HEK293 (cell line): ENCODE measurements around the gene NHS.

ENCODE experiments used
- FEZF1 ChIP-seq: fragments of 450-650 bp; formaldehyde crosslinking; IDR thresholded peaks from 2 replicates; pipeline ENCODE4 v1.5.1; 2016; ENCODE audit warnings: missing biosample characterization, missing genetic modification characterization
- HOXA7 ChIP-seq: sonication (generic); formaldehyde crosslinking; IDR thresholded peaks from 2 replicates; pipeline ENCODE4 v1.8.1; 2022; ENCODE audit warnings: missing genetic modification reagents, borderline replicate concordance
- KLF16 ChIP-seq: fragments of 450-650 bp; formaldehyde crosslinking; IDR thresholded peaks from 2 replicates; pipeline ENCODE4 v1.5.1; 2017; ENCODE audit warnings: missing biosample characterization, missing genetic modification characterization
- SP7 ChIP-seq: fragments of 450-650 bp; formaldehyde crosslinking; IDR thresholded peaks from 2 replicates; pipeline ENCODE4 v1.5.1; 2016; ENCODE audit warnings: missing biosample characterization, missing genetic modification characterization
- TCF7L2 ChIP-seq: IDR thresholded peaks from 2 replicates; pipeline ENCODE4 v1.6.1; 2011; ENCODE audit warnings: low read depth, mild to moderate bottlenecking, inconsistent platforms, low read length, moderate library complexity, borderline replicate concordance
- TRIM28 ChIP-seq: IDR thresholded peaks from 2 replicates; pipeline ENCODE4 v1.6.1; 2011; ENCODE audit warnings: low read length, control low read depth, borderline replicate concordance
- ZBTB17 ChIP-seq: fragments of 450-650 bp; formaldehyde crosslinking; IDR thresholded peaks from 2 replicates; pipeline ENCODE4 v1.5.1; 2016; ENCODE audit warnings: missing biosample characterization, missing genetic modification characterization
- ZBTB8A ChIP-seq: fragments of 450-650 bp; formaldehyde crosslinking; IDR thresholded peaks from 2 replicates; pipeline ENCODE4 v1.5.1; 2016; ENCODE audit warnings: missing biosample characterization, missing genetic modification characterization
- ZNF354C ChIP-seq: fragments of 450-650 bp; formaldehyde crosslinking; IDR thresholded peaks from 2 replicates; pipeline ENCODE4 v1.5.1; 2016; ENCODE audit warnings: missing biosample characterization, missing genetic modification characterization, low read depth, borderline replicate concordance
- ZNF510 ChIP-seq: fragments of 450-650 bp; formaldehyde crosslinking; IDR thresholded peaks from 2 replicates; pipeline ENCODE4 v1.5.1; 2018; ENCODE audit warnings: mild to moderate bottlenecking, missing genetic modification characterization, missing biosample characterization; ENCODE audit not compliant: insufficient replicate concordance
- ZNF660 ChIP-seq: fragments of 450-650 bp; IDR thresholded peaks from 2 replicates; pipeline ENCODE4 v1.5.1; 2018; ENCODE audit warnings: missing biosample characterization, mild to moderate bottlenecking, missing genetic modification characterization
- TF ChIP-seq, protein P1 (sequence below): fragments of 450-650 bp; formaldehyde crosslinking; IDR thresholded peaks from 2 replicates; pipeline ENCODE4 v1.5.1; 2016; ENCODE audit warnings: missing biosample characterization, missing genetic modification characterization
- TF ChIP-seq, protein P2 (sequence below): fragments of 450-650 bp; formaldehyde crosslinking; IDR thresholded peaks from 2 replicates; pipeline ENCODE4 v1.5.1; 2016; ENCODE audit warnings: missing biosample characterization, missing genetic modification characterization
- TF ChIP-seq, protein P3 (sequence below): fragments of 450-650 bp; formaldehyde crosslinking; IDR thresholded peaks from 2 replicates; pipeline ENCODE4 v1.5.1; 2016; ENCODE audit warnings: missing biosample characterization, missing genetic modification characterization, borderline replicate concordance
- TF ChIP-seq, protein P4 (sequence below): fragments of 450-650 bp; formaldehyde crosslinking; IDR thresholded peaks from 2 replicates; pipeline ENCODE4 v1.5.1; 2016; ENCODE audit warnings: missing biosample characterization, missing genetic modification characterization
- TF ChIP-seq, protein P5 (sequence below): fragments of 450-650 bp; formaldehyde crosslinking; optimal IDR thresholded peaks from 2 replicates; pipeline ENCODE3; 2016; ENCODE audit warnings: missing biosample characterization, mild to moderate bottlenecking, missing genetic modification characterization
- TF ChIP-seq, protein P6 (sequence below): fragments of 450-650 bp; formaldehyde crosslinking; IDR thresholded peaks from 2 replicates; pipeline ENCODE4; 2016; ENCODE audit warnings: missing biosample characterization, missing genetic modification characterization
- TF ChIP-seq, protein P7 (sequence below): fragments of 450-650 bp; formaldehyde crosslinking; conservative IDR thresholded peaks from 2 replicates; pipeline ENCODE4 v1.5.1; 2016; ENCODE audit warnings: low read depth, missing biosample characterization, missing genetic modification characterization
- TF ChIP-seq, protein P8 (sequence below): fragments of 450-650 bp; formaldehyde crosslinking; IDR thresholded peaks from 2 replicates; pipeline ENCODE4 v1.5.1; 2016; ENCODE audit warnings: missing biosample characterization, missing genetic modification characterization

The NHS gene

DNA sequence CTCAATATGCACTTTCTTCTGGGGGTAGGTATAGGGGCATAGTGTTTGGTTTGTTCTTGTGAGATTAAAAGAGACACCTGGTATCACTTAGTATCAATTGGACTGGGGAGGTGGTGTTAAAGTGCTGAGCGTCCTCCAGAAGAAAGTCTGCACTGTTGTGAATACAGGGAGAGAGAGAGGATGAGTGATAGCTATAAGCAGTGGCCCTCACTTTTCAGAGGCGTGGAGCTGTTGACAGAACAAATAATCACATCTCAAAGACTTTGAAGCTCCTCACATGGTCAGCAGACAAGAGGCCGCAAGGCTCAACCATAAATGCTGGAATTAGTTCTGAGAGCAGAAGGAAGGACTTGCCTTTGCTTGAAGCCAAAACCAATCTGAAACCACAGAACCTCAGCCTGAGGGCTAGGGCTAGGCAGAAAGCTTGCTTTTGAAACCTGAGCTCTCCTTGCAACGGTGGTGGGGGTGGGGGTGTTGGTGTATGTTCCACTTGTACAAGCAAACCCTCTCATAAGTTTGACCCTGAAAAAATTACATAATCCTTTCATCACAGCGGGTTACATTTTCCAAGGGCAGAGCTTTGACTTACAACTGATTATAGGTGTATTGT is 239.1 kb downstream of the NHS start (continued):
- TF ChIP-seq ZBTB17 (0 out of 2 replicates have a peak, but pooled peaks have one; percentile 13), HOXA7 (CRISPR knock-in tag) (no peak), KLF16 (peak; percentile 31; the same call in 1 of the 2 replicates), ZNF510 (no peak), ZNF354C (tag by site-specific recombination) (no peak), SP7 (tag by site-specific recombination) (peak; percentile 69), ZBTB8A (tag by site-specific recombination) (0 out of 2 replicates have a peak, but pooled peaks have one; percentile 19), ZNF660 (0 out of 2 replicates have a peak, but pooled peaks have one; percentile 17), TRIM28 (peak; percentile 95), TCF7L2 (peak; percentile 96), FEZF1 (peak; percentile 63; the same call in 1 of the 2 replicates)
- TF ChIP-seq, protein P1, sequence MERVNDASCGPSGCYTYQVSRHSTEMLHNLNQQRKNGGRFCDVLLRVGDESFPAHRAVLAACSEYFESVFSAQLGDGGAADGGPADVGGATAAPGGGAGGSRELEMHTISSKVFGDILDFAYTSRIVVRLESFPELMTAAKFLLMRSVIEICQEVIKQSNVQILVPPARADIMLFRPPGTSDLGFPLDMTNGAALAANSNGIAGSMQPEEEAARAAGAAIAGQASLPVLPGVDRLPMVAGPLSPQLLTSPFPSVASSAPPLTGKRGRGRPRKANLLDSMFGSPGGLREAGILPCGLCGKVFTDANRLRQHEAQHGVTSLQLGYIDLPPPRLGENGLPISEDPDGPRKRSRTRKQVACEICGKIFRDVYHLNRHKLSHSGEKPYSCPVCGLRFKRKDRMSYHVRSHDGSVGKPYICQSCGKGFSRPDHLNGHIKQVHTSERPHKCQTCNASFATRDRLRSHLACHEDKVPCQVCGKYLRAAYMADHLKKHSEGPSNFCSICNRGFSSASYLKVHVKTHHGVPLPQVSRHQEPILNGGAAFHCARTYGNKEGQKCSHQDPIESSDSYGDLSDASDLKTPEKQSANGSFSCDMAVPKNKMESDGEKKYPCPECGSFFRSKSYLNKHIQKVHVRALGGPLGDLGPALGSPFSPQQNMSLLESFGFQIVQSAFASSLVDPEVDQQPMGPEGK (tag by site-specific recombination) = peak; percentile 50; the same call in 1 of the 2 replicates
- TF ChIP-seq, protein P2, sequence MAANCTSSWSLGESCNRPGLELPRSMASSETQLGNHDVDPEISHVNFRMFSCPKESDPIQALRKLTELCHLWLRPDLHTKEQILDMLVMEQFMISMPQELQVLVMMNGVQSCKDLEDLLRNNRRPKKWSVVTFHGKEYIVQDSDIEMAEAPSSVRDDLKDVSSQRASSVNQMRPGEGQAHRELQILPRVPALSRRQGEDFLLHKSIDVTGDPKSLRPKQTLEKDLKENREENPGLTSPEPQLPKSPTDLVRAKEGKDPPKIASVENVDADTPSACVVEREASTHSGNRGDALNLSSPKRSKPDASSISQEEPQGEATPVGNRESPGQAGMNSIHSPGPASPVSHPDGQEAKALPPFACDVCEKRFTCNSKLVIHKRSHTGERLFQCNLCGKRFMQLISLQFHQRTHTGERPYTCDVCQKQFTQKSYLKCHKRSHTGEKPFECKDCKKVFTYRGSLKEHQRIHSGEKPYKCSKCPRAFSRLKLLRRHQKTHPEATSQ (tag by site-specific recombination) = no peak
- TF ChIP-seq, protein P3, sequence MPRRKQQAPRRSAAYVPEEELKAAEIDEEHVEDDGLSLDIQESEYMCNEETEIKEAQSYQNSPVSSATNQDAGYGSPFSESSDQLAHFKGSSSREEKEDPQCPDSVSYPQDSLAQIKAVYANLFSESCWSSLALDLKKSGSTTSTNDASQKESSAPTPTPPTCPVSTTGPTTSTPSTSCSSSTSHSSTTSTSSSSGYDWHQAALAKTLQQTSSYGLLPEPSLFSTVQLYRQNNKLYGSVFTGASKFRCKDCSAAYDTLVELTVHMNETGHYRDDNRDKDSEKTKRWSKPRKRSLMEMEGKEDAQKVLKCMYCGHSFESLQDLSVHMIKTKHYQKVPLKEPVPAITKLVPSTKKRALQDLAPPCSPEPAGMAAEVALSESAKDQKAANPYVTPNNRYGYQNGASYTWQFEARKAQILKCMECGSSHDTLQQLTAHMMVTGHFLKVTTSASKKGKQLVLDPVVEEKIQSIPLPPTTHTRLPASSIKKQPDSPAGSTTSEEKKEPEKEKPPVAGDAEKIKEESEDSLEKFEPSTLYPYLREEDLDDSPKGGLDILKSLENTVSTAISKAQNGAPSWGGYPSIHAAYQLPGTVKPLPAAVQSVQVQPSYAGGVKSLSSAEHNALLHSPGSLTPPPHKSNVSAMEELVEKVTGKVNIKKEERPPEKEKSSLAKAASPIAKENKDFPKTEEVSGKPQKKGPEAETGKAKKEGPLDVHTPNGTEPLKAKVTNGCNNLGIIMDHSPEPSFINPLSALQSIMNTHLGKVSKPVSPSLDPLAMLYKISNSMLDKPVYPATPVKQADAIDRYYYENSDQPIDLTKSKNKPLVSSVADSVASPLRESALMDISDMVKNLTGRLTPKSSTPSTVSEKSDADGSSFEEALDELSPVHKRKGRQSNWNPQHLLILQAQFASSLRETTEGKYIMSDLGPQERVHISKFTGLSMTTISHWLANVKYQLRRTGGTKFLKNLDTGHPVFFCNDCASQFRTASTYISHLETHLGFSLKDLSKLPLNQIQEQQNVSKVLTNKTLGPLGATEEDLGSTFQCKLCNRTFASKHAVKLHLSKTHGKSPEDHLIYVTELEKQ (tag by site-specific recombination) = no peak
- TF ChIP-seq, protein P4, sequence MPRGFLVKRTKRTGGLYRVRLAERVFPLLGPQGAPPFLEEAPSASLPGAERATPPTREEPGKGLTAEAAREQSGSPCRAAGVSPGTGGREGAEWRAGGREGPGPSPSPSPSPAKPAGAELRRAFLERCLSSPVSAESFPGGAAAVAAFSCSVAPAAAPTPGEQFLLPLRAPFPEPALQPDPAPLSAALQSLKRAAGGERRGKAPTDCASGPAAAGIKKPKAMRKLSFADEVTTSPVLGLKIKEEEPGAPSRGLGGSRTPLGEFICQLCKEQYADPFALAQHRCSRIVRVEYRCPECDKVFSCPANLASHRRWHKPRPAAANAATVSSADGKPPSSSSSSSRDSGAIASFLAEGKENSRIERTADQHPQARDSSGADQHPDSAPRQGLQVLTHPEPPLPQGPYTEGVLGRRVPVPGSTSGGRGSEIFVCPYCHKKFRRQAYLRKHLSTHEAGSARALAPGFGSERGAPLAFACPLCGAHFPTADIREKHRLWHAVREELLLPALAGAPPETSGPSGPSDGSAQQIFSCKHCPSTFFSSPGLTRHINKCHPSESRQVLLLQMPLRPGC (tag by site-specific recombination) = no peak
- TF ChIP-seq, protein P5, sequence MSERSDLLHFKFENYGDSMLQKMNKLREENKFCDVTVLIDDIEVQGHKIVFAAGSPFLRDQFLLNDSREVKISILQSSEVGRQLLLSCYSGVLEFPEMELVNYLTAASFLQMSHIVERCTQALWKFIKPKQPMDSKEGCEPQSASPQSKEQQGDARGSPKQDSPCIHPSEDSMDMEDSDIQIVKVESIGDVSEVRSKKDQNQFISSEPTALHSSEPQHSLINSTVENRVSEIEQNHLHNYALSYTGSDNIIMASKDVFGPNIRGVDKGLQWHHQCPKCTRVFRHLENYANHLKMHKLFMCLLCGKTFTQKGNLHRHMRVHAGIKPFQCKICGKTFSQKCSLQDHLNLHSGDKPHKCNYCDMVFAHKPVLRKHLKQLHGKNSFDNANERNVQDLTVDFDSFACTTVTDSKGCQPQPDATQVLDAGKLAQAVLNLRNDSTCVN (tag by site-specific recombination) = no peak
- TF ChIP-seq, protein P6, sequence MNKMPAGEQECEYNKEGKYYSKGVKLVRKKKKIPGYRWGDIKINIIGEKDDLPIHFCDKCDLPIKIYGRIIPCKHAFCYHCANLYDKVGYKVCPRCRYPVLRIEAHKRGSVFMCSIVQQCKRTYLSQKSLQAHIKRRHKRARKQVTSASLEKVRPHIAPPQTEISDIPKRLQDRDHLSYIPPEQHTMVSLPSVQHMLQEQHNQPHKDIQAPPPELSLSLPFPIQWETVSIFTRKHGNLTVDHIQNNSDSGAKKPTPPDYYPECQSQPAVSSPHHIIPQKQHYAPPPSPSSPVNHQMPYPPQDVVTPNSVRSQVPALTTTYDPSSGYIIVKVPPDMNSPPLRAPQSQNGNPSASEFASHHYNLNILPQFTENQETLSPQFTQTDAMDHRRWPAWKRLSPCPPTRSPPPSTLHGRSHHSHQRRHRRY (tag by site-specific recombination) = no peak
- TF ChIP-seq, protein P7, sequence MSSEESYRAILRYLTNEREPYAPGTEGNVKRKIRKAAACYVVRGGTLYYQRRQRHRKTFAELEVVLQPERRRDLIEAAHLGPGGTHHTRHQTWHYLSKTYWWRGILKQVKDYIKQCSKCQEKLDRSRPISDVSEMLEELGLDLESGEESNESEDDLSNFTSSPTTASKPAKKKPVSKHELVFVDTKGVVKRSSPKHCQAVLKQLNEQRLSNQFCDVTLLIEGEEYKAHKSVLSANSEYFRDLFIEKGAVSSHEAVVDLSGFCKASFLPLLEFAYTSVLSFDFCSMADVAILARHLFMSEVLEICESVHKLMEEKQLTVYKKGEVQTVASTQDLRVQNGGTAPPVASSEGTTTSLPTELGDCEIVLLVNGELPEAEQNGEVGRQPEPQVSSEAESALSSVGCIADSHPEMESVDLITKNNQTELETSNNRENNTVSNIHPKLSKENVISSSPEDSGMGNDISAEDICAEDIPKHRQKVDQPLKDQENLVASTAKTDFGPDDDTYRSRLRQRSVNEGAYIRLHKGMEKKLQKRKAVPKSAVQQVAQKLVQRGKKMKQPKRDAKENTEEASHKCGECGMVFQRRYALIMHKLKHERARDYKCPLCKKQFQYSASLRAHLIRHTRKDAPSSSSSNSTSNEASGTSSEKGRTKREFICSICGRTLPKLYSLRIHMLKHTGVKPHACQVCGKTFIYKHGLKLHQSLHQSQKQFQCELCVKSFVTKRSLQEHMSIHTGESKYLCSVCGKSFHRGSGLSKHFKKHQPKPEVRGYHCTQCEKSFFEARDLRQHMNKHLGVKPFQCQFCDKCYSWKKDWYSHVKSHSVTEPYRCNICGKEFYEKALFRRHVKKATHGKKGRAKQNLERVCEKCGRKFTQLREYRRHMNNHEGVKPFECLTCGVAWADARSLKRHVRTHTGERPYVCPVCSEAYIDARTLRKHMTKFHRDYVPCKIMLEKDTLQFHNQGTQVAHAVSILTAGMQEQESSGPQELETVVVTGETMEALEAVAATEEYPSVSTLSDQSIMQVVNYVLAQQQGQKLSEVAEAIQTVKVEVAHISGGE (tag by site-specific recombination) = no peak
- TF ChIP-seq, protein P8, sequence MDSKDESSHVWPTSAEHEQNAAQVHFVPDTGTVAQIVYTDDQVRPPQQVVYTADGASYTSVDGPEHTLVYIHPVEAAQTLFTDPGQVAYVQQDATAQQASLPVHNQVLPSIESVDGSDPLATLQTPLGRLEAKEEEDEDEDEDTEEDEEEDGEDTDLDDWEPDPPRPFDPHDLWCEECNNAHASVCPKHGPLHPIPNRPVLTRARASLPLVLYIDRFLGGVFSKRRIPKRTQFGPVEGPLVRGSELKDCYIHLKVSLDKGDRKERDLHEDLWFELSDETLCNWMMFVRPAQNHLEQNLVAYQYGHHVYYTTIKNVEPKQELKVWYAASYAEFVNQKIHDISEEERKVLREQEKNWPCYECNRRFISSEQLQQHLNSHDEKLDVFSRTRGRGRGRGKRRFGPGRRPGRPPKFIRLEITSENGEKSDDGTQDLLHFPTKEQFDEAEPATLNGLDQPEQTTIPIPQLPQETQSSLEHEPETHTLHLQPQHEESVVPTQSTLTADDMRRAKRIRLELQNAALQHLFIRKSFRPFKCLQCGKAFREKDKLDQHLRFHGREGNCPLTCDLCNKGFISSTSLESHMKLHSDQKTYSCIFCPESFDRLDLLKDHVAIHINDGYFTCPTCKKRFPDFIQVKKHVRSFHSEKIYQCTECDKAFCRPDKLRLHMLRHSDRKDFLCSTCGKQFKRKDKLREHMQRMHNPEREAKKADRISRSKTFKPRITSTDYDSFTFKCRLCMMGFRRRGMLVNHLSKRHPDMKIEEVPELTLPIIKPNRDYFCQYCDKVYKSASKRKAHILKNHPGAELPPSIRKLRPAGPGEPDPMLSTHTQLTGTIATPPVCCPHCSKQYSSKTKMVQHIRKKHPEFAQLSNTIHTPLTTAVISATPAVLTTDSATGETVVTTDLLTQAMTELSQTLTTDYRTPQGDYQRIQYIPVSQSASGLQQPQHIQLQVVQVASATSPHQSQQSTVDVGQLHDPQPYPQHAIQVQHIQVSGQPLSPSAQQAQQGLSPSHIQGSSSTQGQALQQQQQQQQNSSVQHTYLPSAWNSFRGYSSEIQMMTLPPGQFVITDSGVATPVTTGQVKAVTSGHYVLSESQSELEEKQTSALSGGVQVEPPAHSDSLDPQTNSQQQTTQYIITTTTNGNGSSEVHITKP (tag by site-specific recombination) = peak; percentile 52; the same call in 1 of the 2 replicates
